ENCODE results near the gene RXFP4. TPM values are rescaled to one million over a fixed set of nuclear protein-coding genes. Genes with fewer than 3 reads are reported as not detected.
"Not testable (repeated sequence)": the region's sequence is repeated elsewhere in the genome, so short reads cannot be mapped to it uniquely, and the experiment has no call there.

Gene RXFP4, protein sequence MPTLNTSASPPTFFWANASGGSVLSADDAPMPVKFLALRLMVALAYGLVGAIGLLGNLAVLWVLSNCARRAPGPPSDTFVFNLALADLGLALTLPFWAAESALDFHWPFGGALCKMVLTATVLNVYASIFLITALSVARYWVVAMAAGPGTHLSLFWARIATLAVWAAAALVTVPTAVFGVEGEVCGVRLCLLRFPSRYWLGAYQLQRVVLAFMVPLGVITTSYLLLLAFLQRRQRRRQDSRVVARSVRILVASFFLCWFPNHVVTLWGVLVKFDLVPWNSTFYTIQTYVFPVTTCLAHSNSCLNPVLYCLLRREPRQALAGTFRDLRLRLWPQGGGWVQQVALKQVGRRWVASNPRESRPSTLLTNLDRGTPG
- total RNA-seq: not detected

DNA sequence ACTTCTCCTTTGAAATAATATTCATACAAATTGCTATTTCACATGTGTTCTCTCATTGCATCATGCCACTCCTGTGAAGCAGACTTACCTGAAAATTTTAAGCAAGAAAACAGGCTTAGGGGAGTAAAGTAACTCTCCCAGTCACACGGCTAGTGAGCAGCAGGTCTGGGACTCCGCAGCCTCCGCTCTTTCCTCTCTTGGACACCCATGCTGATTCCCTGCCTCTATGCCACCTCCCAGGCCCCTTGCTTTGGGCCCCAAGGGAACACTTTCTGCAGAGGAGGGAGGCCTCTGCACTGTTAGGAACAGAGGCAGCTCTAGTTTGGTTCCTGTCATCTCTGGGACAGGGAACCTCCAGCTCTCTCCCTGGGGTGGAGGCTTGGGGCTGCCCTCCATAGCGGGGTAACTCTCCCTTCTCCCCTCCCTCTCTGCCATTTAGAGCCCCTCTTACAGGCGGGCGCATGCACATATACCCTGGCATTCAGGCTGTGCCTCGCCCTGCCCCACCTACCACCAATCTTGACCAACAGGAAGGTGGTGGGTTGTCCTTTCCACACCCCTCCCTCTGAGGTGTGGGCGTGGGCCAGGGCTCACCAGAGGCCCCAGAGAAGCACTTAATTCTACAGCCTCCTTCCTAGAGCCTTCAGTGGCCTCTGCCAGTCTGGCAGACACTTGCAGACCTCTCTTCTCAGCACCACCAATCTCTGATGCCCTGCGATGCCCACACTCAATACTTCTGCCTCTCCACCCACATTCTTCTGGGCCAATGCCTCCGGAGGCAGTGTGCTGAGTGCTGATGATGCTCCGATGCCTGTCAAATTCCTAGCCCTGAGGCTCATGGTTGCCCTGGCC is at the start of gene RXFP4:
RXFP4 (plus strand) TSS at position 646 of the 852 bp plus-strand sequence; CDS start at position 718, 72 bp downstream.
- DNase-seq (ENCODE audit: low spot score) (no peak), ATAC-seq (peak; percentile 11 to 26)
- peak within 1 kb of the TSS; percentile 74 to 82 for H3K27ac Mint-ChIP-seq
- no peaks in the 10 kb centered on the region for H3K9me3 Mint-ChIP-seq
- peaks cover 32 to 39% of the 10 kb centered on the region in 2 donors for H3K4me1 Mint-ChIP-seq (ENCODE audit: low read depth in 2 of 2)
- no peaks in the 10 kb centered on the region for H3K27me3 Mint-ChIP-seq
- H3K36me3 Mint-ChIP-seq: peaks cover 3% of the 10 kb centered on the region
- H3K4me3 Mint-ChIP-seq: peak within 1 kb of the TSS; percentile 42

DNA sequence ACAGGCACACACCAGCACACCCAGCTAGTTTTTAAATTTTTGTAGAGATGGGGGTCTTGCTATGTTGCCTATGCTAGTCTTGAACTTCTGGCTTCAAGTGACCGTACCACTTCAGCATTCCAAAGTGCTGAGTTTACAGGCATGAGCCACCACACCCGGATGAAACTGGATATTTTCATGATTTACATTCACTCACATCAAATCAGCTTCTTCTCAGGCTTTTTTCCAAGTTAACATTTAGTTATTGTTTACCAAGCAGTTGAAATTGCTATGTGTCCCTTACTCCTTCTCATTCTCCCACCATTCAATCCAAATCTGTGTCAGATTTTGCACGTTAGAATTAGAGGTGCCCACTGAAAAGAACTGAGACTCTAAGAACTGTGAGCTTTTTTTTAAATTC is 48.6 kb upstream of the RXFP4 start:
- no peak overlapping the region for H3K4me3 Mint-ChIP-seq
- H3K27ac Mint-ChIP-seq: peak overlapping the region in 1 of 2 donors; percentile 48

DNA sequence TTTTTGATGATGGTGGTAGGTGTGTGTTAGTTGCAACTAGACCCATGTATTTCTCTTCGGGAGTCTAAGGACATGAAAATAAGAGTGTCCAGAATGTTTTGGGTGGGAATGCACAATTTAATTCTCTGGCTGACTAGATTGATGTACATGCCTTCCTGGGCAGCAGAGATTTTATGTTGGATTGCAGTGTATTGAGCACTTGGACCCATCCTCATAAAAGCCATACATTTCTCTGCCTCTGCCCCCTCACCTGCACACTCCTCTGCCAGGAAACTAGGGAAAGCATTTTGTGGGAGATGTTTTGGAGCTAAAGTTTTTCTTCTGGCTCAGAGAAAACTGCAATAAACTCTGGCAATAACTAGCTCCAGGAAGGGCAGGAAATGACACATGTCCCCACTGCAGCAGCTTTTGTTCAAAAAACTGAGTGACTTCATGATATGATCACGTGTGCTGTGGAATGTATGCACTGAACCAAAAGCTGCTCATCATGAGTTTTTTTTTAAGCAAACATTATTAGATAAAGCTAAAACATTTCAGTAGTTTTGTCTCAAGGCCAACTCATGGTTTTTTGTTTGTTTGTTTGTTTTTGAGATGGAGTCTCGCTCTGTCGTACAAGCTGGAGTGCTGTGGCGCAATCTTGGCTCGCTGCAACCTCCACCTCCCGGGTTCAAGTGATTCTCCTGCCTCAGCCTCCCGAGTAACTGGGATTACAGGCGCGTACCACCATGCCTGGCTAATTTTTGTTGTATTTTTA is 47.9 kb upstream of the RXFP4 start:
- no peaks in the 10 kb centered on the region for H3K9me3 Mint-ChIP-seq
- ATAC-seq: peak; percentile 53 to 82
- peak overlapping the region; percentile 1 to 48 for H3K27ac Mint-ChIP-seq
- H3K4me3 Mint-ChIP-seq: no peak overlapping the region
- no peaks in the 10 kb centered on the region for H3K27me3 Mint-ChIP-seq
- H3K4me1 Mint-ChIP-seq (ENCODE audit: low read depth in 2 of 2): peaks cover 10 to 12% of the 10 kb centered on the region in 2 donors
- peaks cover under 1% of the 10 kb centered on the region for H3K36me3 Mint-ChIP-seq
- DNase-seq (ENCODE audit: low spot score): no peak

More for the DNA sequence above, 48.6 kb upstream of the RXFP4 start:
- no peak for ATAC-seq
- Mint-ChIP-seq H3K9me3 (no peaks in the 10 kb centered on the region), H3K4me1 (ENCODE audit: low read depth in 2 of 2) (peaks cover 9 to 12% of the 10 kb centered on the region in 2 donors), H3K27me3 (no peaks in the 10 kb centered on the region), H3K36me3 (no peaks in the 10 kb centered on the region)
- DNase-seq (ENCODE audit: low spot score): no peak

- Mint-ChIP-seq H3K27ac (peak overlapping the region in 1 of 2 donors; percentile 41), H3K36me3 (peaks cover 20% of the 10 kb centered on the region), H3K4me1 (ENCODE audit: low read depth in 2 of 2) (peaks cover 17% of the 10 kb centered on the region in 2 donors)
- not testable (repeated sequence) for ATAC-seq; DNase-seq (ENCODE audit: low spot score); H3K27me3 Mint-ChIP-seq; H3K4me3 Mint-ChIP-seq; H3K9me3 Mint-ChIP-seq
Observed at GRCh38 chr1:155895617-155896016, 45.8 kb upstream of the RXFP4 start.

DNA sequence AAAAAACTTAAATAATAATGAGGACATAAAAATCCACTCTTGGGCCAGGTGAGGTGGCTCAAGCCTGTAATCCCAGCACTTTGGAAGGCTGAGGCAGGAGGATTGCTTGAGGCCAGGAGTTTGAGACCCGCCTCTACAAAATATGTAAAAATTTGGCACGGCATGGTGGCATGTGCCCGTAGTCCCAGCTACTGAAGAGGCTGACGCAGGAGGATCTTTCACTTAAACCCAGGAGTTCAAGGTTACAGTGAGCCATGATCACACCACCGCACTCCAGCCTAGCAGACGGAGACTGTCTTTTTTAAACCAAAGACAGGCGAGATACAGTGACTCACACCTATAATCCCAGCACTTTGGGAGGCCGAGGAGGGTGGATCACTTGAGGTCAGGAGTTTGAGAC is 45.0 kb upstream of the RXFP4 start:
- peaks cover 20% of the 10 kb centered on the region for H3K36me3 Mint-ChIP-seq

GRCh38 chr1:155897746-155898145 is 43.7 kb upstream of the RXFP4 start:
- H3K4me1 Mint-ChIP-seq (ENCODE audit: low read depth in 2 of 2): peaks cover 17% of the 10 kb centered on the region in 2 donors

More for the DNA sequence above, 45.0 kb upstream of the RXFP4 start:
- H3K4me1 Mint-ChIP-seq (ENCODE audit: low read depth in 2 of 2): peaks cover 17% of the 10 kb centered on the region in 2 donors
- H3K27ac Mint-ChIP-seq; ATAC-seq; H3K9me3 Mint-ChIP-seq; H3K27me3 Mint-ChIP-seq; H3K4me3 Mint-ChIP-seq; DNase-seq (ENCODE audit: low spot score): not testable (repeated sequence)

GRCh38 chr1:155898888-155899287 is 42.5 kb upstream of the RXFP4 start:
- H3K36me3 Mint-ChIP-seq: peaks cover 20% of the 10 kb centered on the region
- no peak overlapping the region for H3K4me3 Mint-ChIP-seq
- ATAC-seq (no peak), DNase-seq (ENCODE audit: low spot score) (no peak)
- peaks cover 6 to 8% of the 10 kb centered on the region in 2 donors for H3K4me1 Mint-ChIP-seq (ENCODE audit: low read depth in 2 of 2)
- no peak overlapping the region for H3K27ac Mint-ChIP-seq
- H3K27me3 Mint-ChIP-seq: no peaks in the 10 kb centered on the region
- H3K9me3 Mint-ChIP-seq: no peaks in the 10 kb centered on the region

More at GRCh38 chr1:155897746-155898145, 43.7 kb upstream of the RXFP4 start:
- H3K27me3 Mint-ChIP-seq: no peaks in the 10 kb centered on the region
- peaks cover 20% of the 10 kb centered on the region for H3K36me3 Mint-ChIP-seq
- no peak for ATAC-seq
- H3K4me3 Mint-ChIP-seq: no peak overlapping the region
- peak overlapping the region in 1 of 2 donors; percentile 33 for H3K27ac Mint-ChIP-seq
- no peaks in the 10 kb centered on the region for H3K9me3 Mint-ChIP-seq
- no peak for DNase-seq (ENCODE audit: low spot score)

- Mint-ChIP-seq H3K4me1 (ENCODE audit: low read depth in 2 of 2) (peaks cover 8 to 13% of the 10 kb centered on the region in 2 donors), H3K36me3 (peaks cover 26% of the 10 kb centered on the region)
Observed at GRCh38 chr1:155899683-155900082, 41.8 kb upstream of the RXFP4 start.

GRCh38 chr1:155900161-155900560 is 41.3 kb upstream of the RXFP4 start:
- Mint-ChIP-seq H3K27ac (no peak overlapping the region), H3K36me3 (peaks cover 27% of the 10 kb centered on the region), H3K27me3 (no peaks in the 10 kb centered on the region), H3K9me3 (no peaks in the 10 kb centered on the region), H3K4me1 (ENCODE audit: low read depth in 2 of 2) (peaks cover 8 to 13% of the 10 kb centered on the region in 2 donors), H3K4me3 (no peak overlapping the region)
- DNase-seq (ENCODE audit: low spot score): no peak
- no peak for ATAC-seq

More at GRCh38 chr1:155899683-155900082, 41.8 kb upstream of the RXFP4 start:
- H3K9me3 Mint-ChIP-seq: no peaks in the 10 kb centered on the region
- ATAC-seq: no peak
- H3K27me3 Mint-ChIP-seq: no peaks in the 10 kb centered on the region
- H3K27ac Mint-ChIP-seq: no peak overlapping the region
- no peak for DNase-seq (ENCODE audit: low spot score)
- no peak overlapping the region for H3K4me3 Mint-ChIP-seq

DNA sequence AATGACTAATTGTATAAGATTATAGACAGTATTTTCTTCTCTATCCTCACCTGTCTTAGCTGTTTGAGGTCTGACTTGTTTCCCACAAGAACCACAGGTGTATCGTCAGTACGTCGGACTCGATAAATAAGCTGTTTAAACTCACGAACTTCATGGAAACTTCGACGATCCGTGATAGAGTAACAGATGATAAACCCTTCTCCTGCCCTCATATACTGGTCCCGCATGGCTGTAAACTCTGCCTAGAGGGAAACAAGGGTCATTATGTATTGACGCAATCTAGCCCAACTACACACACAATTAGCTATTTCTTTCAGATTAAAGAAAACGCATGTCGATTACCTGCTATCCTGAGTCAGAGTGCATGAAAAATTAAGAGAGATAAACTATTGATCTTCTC is 37.2 kb upstream of the RXFP4 start:
- Mint-ChIP-seq H3K36me3 (peaks cover 20% of the 10 kb centered on the region), H3K4me1 (ENCODE audit: low read depth in 2 of 2) (peaks cover 7 to 8% of the 10 kb centered on the region in 2 donors), H3K27me3 (no peaks in the 10 kb centered on the region), H3K9me3 (no peaks in the 10 kb centered on the region), H3K4me3 (no peak overlapping the region), H3K27ac (no peak overlapping the region)
- no peak for ATAC-seq
- DNase-seq (ENCODE audit: low spot score): no peak

- Mint-ChIP-seq H3K4me3 (peak overlapping the region; percentile 93), H3K36me3 (peaks cover 9% of the 10 kb centered on the region), H3K27me3 (no peaks in the 10 kb centered on the region), H3K27ac (peak overlapping the region; percentile 91 to 99), H3K4me1 (ENCODE audit: low read depth in 2 of 2) (peaks cover 19 to 25% of the 10 kb centered on the region in 2 donors), H3K9me3 (no peaks in the 10 kb centered on the region)
- DNase-seq (ENCODE audit: low spot score) (no peak), ATAC-seq (no peak)
Observed at GRCh38 chr1:155909894-155910293, 31.5 kb upstream of the RXFP4 start.

- Mint-ChIP-seq H3K4me1 (ENCODE audit: low read depth in 2 of 2) (peaks cover 19 to 25% of the 10 kb centered on the region in 2 donors), H3K27me3 (no peaks in the 10 kb centered on the region), H3K36me3 (peaks cover 11% of the 10 kb centered on the region), H3K27ac (peak overlapping the region; percentile 91 to 99), H3K4me3 (peak overlapping the region; percentile 93), H3K9me3 (no peaks in the 10 kb centered on the region)
- no peak for DNase-seq (ENCODE audit: low spot score)
- peak; percentile 45 to 66 for ATAC-seq
Observed at GRCh38 chr1:155910621-155911121, 30.8 kb upstream of the RXFP4 start.
